Measurements from ENCODE around the gene SRR.

SRR gene

GRCh38 chr17:2368359-2368758, 64.6 kb downstream of the SRR start:
- Histone ChIP-seq H3K79me1 (replicated peaks; ENCODE audit: low read length, poor library complexity, severe bottlenecking) (peaks cover 2% of the 10 kb centered on the region), H3K4ac (ENCODE audit: low read depth in 1 of 2, low read length in 2 of 2) (no peak overlapping the region), H3K36me3 (ENCODE audit: control insufficient read depth in 1 of 2, insufficient read depth in 2 of 2, low read depth in 1 of 2, low read length in 2 of 2) (peaks cover 48 to 99% of the 10 kb centered on the region in 2 experiments), H3K4me1 (ENCODE audit: control insufficient read depth, insufficient read depth, low read depth, low read length) (peaks cover 15% of the 10 kb centered on the region), H3K4me2 (ENCODE audit: low read length, poor library complexity, severe bottlenecking) (no peak overlapping the region), H3K27me3 (ENCODE audit: control insufficient read depth in 1 of 2, insufficient read depth in 1 of 2, low read length in 2 of 2) (no peaks in the 10 kb centered on the region), H2AK5ac (ENCODE audit: low read length, severe bottlenecking) (no peak overlapping the region), H3K23ac (ENCODE audit: low read length in 2 of 2) (no peak overlapping the region), H2AFZ (ENCODE audit: low read depth, low read length) (no peak overlapping the region), H3K4me3 (ENCODE audit: insufficient read depth in 1 of 2, low read depth in 1 of 2, low read length in 2 of 2) (no peak overlapping the region), H3K18ac (ENCODE audit: low read depth in 1 of 2, low read length in 2 of 2) (no peak overlapping the region), H2BK12ac (ENCODE audit: low read length in 2 of 2) (no peak overlapping the region), H3K9me3 (ENCODE audit: control insufficient read depth, low read length) (no peaks in the 10 kb centered on the region), H2BK15ac (ENCODE audit: low read depth, poor library complexity, severe bottlenecking) (no peak overlapping the region), H2BK5ac (ENCODE audit: low read depth, low read length, poor library complexity, severe bottlenecking) (no peak overlapping the region), H2BK120ac (ENCODE audit: low read depth, low read length) (no peak overlapping the region), H3K14ac (ENCODE audit: low read length in 2 of 2) (no peak overlapping the region), H3K27ac (ENCODE audit: low read length, poor library complexity, severe bottlenecking) (no peak overlapping the region), H4K8ac (ENCODE audit: low read length) (no peak overlapping the region), H3K9ac (ENCODE audit: low read length) (no peak overlapping the region), H4K91ac (ENCODE audit: low read length) (no peak overlapping the region)
- no peak for DNase-seq
- 90% methylated on average over 7 of the region's 8 CpGs for WGBS

- Histone ChIP-seq H2AK5ac (ENCODE audit: low read length, severe bottlenecking) (no peak overlapping the region), H4K8ac (ENCODE audit: low read length) (no peak overlapping the region), H3K9ac (ENCODE audit: low read length) (no peak overlapping the region), H2BK12ac (ENCODE audit: low read length in 2 of 2) (no peak overlapping the region), H3K27me3 (ENCODE audit: control insufficient read depth in 1 of 2, insufficient read depth in 1 of 2, low read length in 2 of 2) (no peaks in the 10 kb centered on the region), H3K36me3 (ENCODE audit: control insufficient read depth in 1 of 2, insufficient read depth in 2 of 2, low read depth in 1 of 2, low read length in 2 of 2) (peaks cover 49 to 98% of the 10 kb centered on the region in 2 experiments), H3K79me1 (replicated peaks; ENCODE audit: low read length, poor library complexity, severe bottlenecking) (no peaks in the 10 kb centered on the region), H3K4me3 (ENCODE audit: insufficient read depth in 1 of 2, low read depth in 1 of 2, low read length in 2 of 2) (no peak overlapping the region), H3K14ac (ENCODE audit: low read length in 2 of 2) (no peak overlapping the region), H4K91ac (ENCODE audit: low read length) (no peak overlapping the region), H2BK5ac (ENCODE audit: low read depth, low read length, poor library complexity, severe bottlenecking) (no peak overlapping the region), H3K4me1 (ENCODE audit: control insufficient read depth, insufficient read depth, low read depth, low read length) (peaks cover 15% of the 10 kb centered on the region), H2BK15ac (ENCODE audit: low read depth, poor library complexity, severe bottlenecking) (no peak overlapping the region), H3K4me2 (ENCODE audit: low read length, poor library complexity, severe bottlenecking) (no peak overlapping the region), H2BK120ac (ENCODE audit: low read depth, low read length) (no peak overlapping the region), H2AFZ (ENCODE audit: low read depth, low read length) (no peak overlapping the region), H3K4ac (ENCODE audit: low read depth in 1 of 2, low read length in 2 of 2) (no peak overlapping the region), H3K9me3 (ENCODE audit: control insufficient read depth, low read length) (no peaks in the 10 kb centered on the region), H3K27ac (ENCODE audit: low read length, poor library complexity, severe bottlenecking) (no peak overlapping the region), H3K23ac (ENCODE audit: low read length in 2 of 2) (no peak overlapping the region), H3K18ac (ENCODE audit: low read depth in 1 of 2, low read length in 2 of 2) (no peak overlapping the region)
- no peak for DNase-seq
- WGBS = 78% methylated on average over 5 of the region's 5 CpGs
These were observed 65.3 kb downstream of the SRR start for GRCh38 chr17:2369039-2369438.

GRCh38 chr17:2369551-2370210, 65.9 kb downstream of the SRR start:
- H4K91ac ChIP-seq (ENCODE audit: low read length) = peak overlapping the region; percentile 28
- no peak overlapping the region for H3K27ac ChIP-seq (ENCODE audit: low read length, poor library complexity, severe bottlenecking)
- no peak overlapping the region for H2AFZ ChIP-seq (ENCODE audit: low read depth, low read length)
- H3K27me3 ChIP-seq (ENCODE audit: control insufficient read depth in 1 of 2, insufficient read depth in 1 of 2, low read length in 2 of 2) = no peaks in the 10 kb centered on the region
- no peak overlapping the region for H3K4me2 ChIP-seq (ENCODE audit: low read length, poor library complexity, severe bottlenecking)
- no peak overlapping the region for H3K23ac ChIP-seq (ENCODE audit: low read length in 2 of 2)
- H2BK5ac ChIP-seq (ENCODE audit: low read depth, low read length, poor library complexity, severe bottlenecking) = no peak overlapping the region
- 69% methylated on average over 20 of the region's 20 CpGs for WGBS
- H2BK120ac ChIP-seq (ENCODE audit: low read depth, low read length) = no peak overlapping the region
- H2BK12ac ChIP-seq (ENCODE audit: low read length in 2 of 2) = no peak overlapping the region
- peak overlapping the region; percentile 6 for H2BK15ac ChIP-seq (ENCODE audit: low read depth, poor library complexity, severe bottlenecking)
- no peaks in the 10 kb centered on the region for H3K79me1 ChIP-seq (replicated peaks; ENCODE audit: low read length, poor library complexity, severe bottlenecking)
- H3K14ac ChIP-seq (ENCODE audit: low read length in 2 of 2) = peak overlapping the region in 1 of 2 experiments; percentile 28
- H3K18ac ChIP-seq (ENCODE audit: low read depth in 1 of 2, low read length in 2 of 2) = no peak overlapping the region
- no peak overlapping the region for H3K4me3 ChIP-seq (ENCODE audit: insufficient read depth in 1 of 2, low read depth in 1 of 2, low read length in 2 of 2)
- H3K36me3 ChIP-seq (ENCODE audit: control insufficient read depth in 1 of 2, insufficient read depth in 2 of 2, low read depth in 1 of 2, low read length in 2 of 2) = peaks cover 45 to 92% of the 10 kb centered on the region in 2 experiments
- H4K8ac ChIP-seq (ENCODE audit: low read length) = no peak overlapping the region
- no peaks in the 10 kb centered on the region for H3K9me3 ChIP-seq (ENCODE audit: control insufficient read depth, low read length)
- DNase-seq = peak; percentile 21
- H2AK5ac ChIP-seq (ENCODE audit: low read length, severe bottlenecking) = no peak overlapping the region
- H3K9ac ChIP-seq (ENCODE audit: low read length) = no peak overlapping the region
- peaks cover 15% of the 10 kb centered on the region for H3K4me1 ChIP-seq (ENCODE audit: control insufficient read depth, insufficient read depth, low read depth, low read length)
- no peak overlapping the region for H3K4ac ChIP-seq (ENCODE audit: low read depth in 1 of 2, low read length in 2 of 2)

GRCh38 chr17:2370211-2370589, 66.5 kb downstream of the SRR start:
- H3K23ac ChIP-seq (ENCODE audit: low read length in 2 of 2) = no peak overlapping the region
- no peak overlapping the region for H3K9ac ChIP-seq (ENCODE audit: low read length)
- no peak overlapping the region for H3K14ac ChIP-seq (ENCODE audit: low read length in 2 of 2)
- H2BK12ac ChIP-seq (ENCODE audit: low read length in 2 of 2) = no peak overlapping the region
- no peak overlapping the region for H2AK5ac ChIP-seq (ENCODE audit: low read length, severe bottlenecking)
- H2BK120ac ChIP-seq (ENCODE audit: low read depth, low read length) = no peak overlapping the region
- WGBS = 87% methylated on average over 11 of the region's 11 CpGs
- no peak overlapping the region for H4K91ac ChIP-seq (ENCODE audit: low read length)
- peaks cover 45 to 92% of the 10 kb centered on the region in 2 experiments for H3K36me3 ChIP-seq (ENCODE audit: control insufficient read depth in 1 of 2, insufficient read depth in 2 of 2, low read depth in 1 of 2, low read length in 2 of 2)
- no peak overlapping the region for H2AFZ ChIP-seq (ENCODE audit: low read depth, low read length)
- H3K27ac ChIP-seq (ENCODE audit: low read length, poor library complexity, severe bottlenecking) = no peak overlapping the region
- no peaks in the 10 kb centered on the region for H3K79me1 ChIP-seq (replicated peaks; ENCODE audit: low read length, poor library complexity, severe bottlenecking)
- no peak overlapping the region for H2BK5ac ChIP-seq (ENCODE audit: low read depth, low read length, poor library complexity, severe bottlenecking)
- H2BK15ac ChIP-seq (ENCODE audit: low read depth, poor library complexity, severe bottlenecking) = peak overlapping the region; percentile 6
- no peak overlapping the region for H3K4ac ChIP-seq (ENCODE audit: low read depth in 1 of 2, low read length in 2 of 2)
- no peak overlapping the region for H3K4me2 ChIP-seq (ENCODE audit: low read length, poor library complexity, severe bottlenecking)
- no peak overlapping the region for H4K8ac ChIP-seq (ENCODE audit: low read length)
- no peak overlapping the region for H3K4me3 ChIP-seq (ENCODE audit: insufficient read depth in 1 of 2, low read depth in 1 of 2, low read length in 2 of 2)
- no peaks in the 10 kb centered on the region for H3K9me3 ChIP-seq (ENCODE audit: control insufficient read depth, low read length)
- H3K27me3 ChIP-seq (ENCODE audit: control insufficient read depth in 1 of 2, insufficient read depth in 1 of 2, low read length in 2 of 2) = no peaks in the 10 kb centered on the region
- peaks cover 17% of the 10 kb centered on the region for H3K4me1 ChIP-seq (ENCODE audit: control insufficient read depth, insufficient read depth, low read depth, low read length)
- H3K18ac ChIP-seq (ENCODE audit: low read depth in 1 of 2, low read length in 2 of 2) = no peak overlapping the region
- DNase-seq = no peak
